SKM-1 (cell line): ENCODE data around the gene STARD13.

ENCODE experiments used
- DNase-seq: peaks from one replicate; lab custom pipeline; 2025; ENCODE audit not compliant: unreplicated experiment; lab: John Stamatoyannopoulos, UW

STARD13 gene

GRCh38 chr13:33308863-33309262, 23.3 kb upstream of the STARD13 start:
- DNase-seq: no peak

GRCh38 chr13:33307843-33308242, 22.3 kb upstream of the STARD13 start:
- no peak for DNase-seq

- no peak for DNase-seq
These were observed 18.5 kb upstream of the STARD13 start for GRCh38 chr13:33303855-33304597.

GRCh38 chr13:33299626-33300025, 14.1 kb upstream of the STARD13 start:
- DNase-seq: no peak

DNA sequence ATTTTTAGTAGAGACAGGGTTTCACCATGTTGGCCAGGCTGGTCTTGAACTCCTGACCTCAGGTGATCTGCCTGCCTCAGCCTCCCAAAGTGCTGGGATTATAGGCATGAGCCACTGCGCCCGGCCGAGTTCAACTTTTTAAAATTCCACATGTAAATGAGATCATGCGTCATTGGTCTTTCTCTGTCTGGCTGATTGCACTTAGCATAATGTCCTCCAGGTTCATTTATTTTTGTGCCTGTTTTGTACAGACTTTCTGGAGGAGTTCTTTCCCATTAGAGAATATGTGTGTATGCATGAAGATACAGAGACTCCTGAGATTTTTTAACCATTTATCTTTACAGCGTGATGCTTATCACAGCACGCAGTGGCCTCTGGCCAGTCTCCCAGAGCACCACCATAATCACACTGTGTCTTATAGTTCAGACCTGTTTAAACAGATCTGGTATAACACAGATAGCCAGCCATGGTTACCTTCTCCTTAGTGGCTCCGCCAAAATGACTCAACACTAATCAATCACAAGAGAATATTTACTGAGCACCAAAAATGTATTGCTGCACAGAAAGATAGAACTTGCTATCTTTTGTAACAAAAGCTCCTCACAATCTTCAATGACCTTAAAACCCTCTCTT, 11.4 kb upstream of the STARD13 start:
- no peak for DNase-seq

- DNase-seq: no peak
These were observed 7.2 kb upstream of the STARD13 start for GRCh38 chr13:33292712-33293111.

- no peak for DNase-seq
These were observed 4.9 kb upstream of the STARD13 start for GRCh38 chr13:33290421-33290965.

DNA sequence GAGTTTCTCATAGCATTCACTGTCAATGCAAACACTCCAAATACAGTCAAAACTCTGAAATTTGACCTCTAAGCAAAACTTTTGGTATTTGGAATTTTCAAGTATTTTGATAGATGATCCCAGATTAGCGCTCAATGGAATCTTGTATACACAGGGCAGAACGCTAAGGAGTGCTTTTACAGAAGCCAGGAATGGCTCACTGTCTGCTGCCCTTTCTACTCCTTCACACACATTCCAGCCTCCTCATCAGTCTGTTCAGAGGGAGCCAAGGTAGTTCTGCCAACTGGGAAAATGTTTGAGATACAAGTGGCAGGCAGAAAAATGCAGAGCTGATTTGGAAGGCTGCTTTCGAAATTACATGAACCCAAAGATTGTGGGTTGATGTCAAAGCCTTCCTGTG, 4.4 kb upstream of the STARD13 start:
- DNase-seq: no peak

DNA sequence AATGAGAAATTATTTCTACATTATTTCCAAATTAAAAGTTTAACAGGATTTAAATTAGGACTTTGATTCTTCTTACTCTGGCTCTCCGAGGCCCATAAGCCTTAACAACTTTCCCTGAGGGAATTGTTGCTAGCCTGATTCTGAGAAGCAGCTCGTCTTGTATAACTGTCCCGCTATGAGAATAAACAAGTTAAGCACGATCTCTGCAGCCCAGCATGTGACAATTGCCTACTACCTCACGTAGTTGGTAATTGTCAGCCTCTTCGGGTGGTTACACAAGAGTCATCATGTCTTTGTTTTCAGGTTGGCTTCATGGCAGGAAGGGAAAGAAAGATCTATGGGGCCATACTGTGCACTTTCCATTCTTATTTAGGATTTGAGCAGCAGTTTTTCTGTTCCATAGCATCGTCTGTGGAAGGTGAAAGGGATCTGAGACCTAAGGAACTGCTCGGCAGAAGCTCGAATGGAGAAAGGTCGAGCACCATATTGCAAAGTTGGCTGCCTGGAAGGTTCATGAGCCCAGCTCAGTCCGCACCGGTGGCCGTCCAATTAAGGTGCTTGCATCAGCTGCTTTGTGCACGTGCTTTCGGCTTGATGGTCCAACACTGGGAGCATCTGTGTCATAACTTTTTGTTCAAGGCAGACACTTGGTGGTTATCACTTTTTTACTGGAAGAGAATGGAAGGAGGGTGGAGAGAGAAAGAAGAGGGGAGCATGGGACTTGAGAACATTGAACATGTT, 1.8 kb upstream of the STARD13 start:
- no peak for DNase-seq

DNA sequence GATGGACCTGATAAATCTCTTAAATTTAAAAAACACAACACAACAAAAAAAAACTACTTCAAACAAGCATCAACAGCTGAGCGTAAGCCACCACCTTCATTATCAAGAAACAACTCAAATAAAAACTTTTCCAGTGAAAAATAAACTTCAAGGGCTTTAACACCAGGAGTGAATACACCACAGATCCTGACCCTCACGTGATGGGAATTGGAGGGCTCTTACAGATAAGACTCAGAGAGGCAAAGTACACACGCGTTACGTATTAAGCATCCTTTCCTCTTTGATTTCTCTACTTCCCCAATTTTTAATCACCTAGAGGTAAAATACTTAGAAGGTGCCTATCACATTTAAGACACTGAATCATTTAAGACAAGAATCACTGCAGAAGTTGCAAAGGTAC, 573 bp upstream of the STARD13 start:
- DNase-seq: no peak

- no peak for DNase-seq
These were observed 639 bp downstream of the STARD13 start for GRCh38 chr13:33284916-33285315.

GRCh38 chr13:33284031-33284430, 1.5 kb downstream of the STARD13 start:
- no peak for DNase-seq

DNA sequence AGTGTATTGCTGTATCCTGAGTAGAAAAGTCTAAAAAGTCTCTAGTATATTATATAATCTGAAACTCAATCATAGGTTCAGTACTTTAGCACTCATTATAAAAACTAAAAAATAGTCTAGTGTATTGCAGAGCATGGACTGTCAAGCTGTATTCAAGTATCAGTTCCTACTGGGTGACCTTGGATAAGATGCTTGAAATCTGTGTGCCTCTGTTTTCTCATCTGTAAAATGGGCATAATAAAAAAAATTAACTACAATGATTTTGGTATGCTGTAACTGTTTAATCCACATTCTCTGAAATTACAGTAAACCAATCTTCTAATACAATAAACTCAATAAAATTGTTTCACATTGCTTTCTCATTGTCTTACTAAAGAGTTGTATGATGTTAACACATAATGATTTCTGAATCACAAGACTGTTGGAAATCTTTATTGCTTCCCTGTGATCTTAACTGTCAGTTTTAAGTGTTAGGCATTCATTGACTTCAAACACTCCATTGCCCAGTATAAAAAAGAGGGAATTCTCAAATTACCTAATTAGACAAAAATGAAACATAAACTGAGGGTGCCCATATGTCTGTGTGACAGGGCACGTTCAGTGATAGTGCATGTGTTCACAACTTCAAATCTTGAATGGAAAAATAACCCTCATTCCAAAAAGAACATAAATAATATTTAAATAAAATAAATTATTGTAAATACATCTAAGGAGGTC, 2.2 kb downstream of the STARD13 start:
- DNase-seq: no peak

GRCh38 chr13:33281951-33282595, 3.5 kb downstream of the STARD13 start:
- no peak for DNase-seq

DNA sequence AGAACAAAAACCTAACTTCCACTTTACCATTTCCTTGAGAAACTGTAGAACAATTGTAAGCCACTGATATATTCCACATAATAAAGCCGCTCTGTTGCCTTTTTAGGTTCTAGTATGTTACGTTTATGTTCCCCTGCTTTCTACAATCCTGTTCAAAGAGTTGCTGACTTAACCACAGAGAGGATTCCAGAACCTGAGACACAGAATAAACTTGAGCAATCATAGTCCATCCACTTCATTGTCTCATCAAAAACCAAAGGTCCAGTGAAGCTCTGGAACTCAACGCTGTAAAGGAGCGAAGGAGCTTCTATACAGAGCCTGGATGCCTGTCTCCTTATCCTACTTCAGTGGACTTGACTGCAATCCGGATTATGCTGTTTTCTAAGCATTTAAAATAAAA, 4.6 kb downstream of the STARD13 start:
- no peak for DNase-seq

GRCh38 chr13:33280279-33280905, 5.2 kb downstream of the STARD13 start:
- DNase-seq: no peak

- no peak for DNase-seq
These were observed 5.9 kb downstream of the STARD13 start for GRCh38 chr13:33279414-33280278.

GRCh38 chr13:33278913-33279312, 6.6 kb downstream of the STARD13 start:
- DNase-seq: no peak

GRCh38 chr13:33277946-33278345, 7.6 kb downstream of the STARD13 start:
- DNase-seq: no peak
